ENCODE measurements around the gene IGSF22.

GRCh38 chr11:18743900-18744514, 18.0 kb upstream of the IGSF22 start:
- TF ChIP-seq CTCF (optimal IDR thresholded peaks at IDR 0.05 in 1 of 3, IDR thresholded peaks at IDR 0.05 in 1 of 3, conservative IDR thresholded peaks at IDR 0.05 in 1 of 3; ENCODE audit: extremely low read depth in 1 of 3, insufficient read depth in 2 of 3, low read length in 3 of 3) (no peak), EZH2 (IDR thresholded peaks at IDR 0.05; ENCODE audit: low read length) (no peak)
